Measurements from ENCODE around the gene KLHL7.

GRCh38 chr7:23212395-23212794 lies 106.8 kb downstream of the KLHL7 start:
- TF ChIP-seq CTCF (IDR thresholded peaks at IDR 0.05) (no peak), POLR2A (IDR thresholded peaks at IDR 0.05) (no peak), EP300 (IDR thresholded peaks at IDR 0.05) (no peak), POLR2AphosphoS5 (IDR thresholded peaks at IDR 0.05) (no peak)
